Stimulated activated memory B cell treated with anti-CD40 and anti-IgM and Interleukin-4, amounts not matched to agents 10 μg/mL and 1 μg/mL and 100 μg/mL, for 72 hours (primary cell): Measurements from ENCODE around the gene POU5F2.

Experiments
- ATAC-seq: fragments of 150-1000 bp; cut with Tn5 transposase; 2 replicates; pipeline ENCODE4 v1.10.0; 2021
- H3K27ac Mint-ChIP-seq: one replicate; pipeline ENCODE4 v1.8.0; 2022; ENCODE audit warnings: mild to moderate bottlenecking, mixed read lengths
- H3K27me3 Mint-ChIP-seq: one replicate; pipeline ENCODE4 v1.8.0; 2022; ENCODE audit warnings: mixed read lengths
- H3K36me3 Mint-ChIP-seq: one replicate; pipeline ENCODE4 v1.8.0; 2022; ENCODE audit warnings: mixed read lengths
- H3K4me1 Mint-ChIP-seq: one replicate; pipeline ENCODE4 v1.8.0; 2022; ENCODE audit warnings: mixed read lengths
- H3K4me3 Mint-ChIP-seq: one replicate; pipeline ENCODE4 v1.8.0; 2022; ENCODE audit warnings: mild to moderate bottlenecking, moderate library complexity, mixed read lengths
- H3K9me3 Mint-ChIP-seq: one replicate; pipeline ENCODE4 v1.8.0; 2022; ENCODE audit warnings: mixed read lengths

POU5F2 gene

GRCh38 chr5:93741136-93741811 lies at the start of gene POU5F2:
POU5F2 (minus strand) TSS chr5:93741600; CDS start chr5:93741563, 37 bp downstream.
- H3K27ac Mint-ChIP-seq: no peak within 1 kb of the TSS
- no peaks in the 10 kb centered on the region for H3K27me3 Mint-ChIP-seq
- no peak within 1 kb of the TSS for H3K4me3 Mint-ChIP-seq
- peaks cover 20% of the 10 kb centered on the region for H3K4me1 Mint-ChIP-seq
- ATAC-seq: no peak
- peaks cover 9% of the 10 kb centered on the region for H3K9me3 Mint-ChIP-seq
- peaks cover 78% of the 10 kb centered on the region for H3K36me3 Mint-ChIP-seq

GRCh38 chr5:93790401-93790800 lies 49.0 kb upstream of the POU5F2 start:
- H3K9me3 Mint-ChIP-seq: no peaks in the 10 kb centered on the region

GRCh38 chr5:93789173-93790067 lies 48.0 kb upstream of the POU5F2 start:
- Mint-ChIP-seq H3K36me3 (peaks cover 11% of the 10 kb centered on the region), H3K27me3 (no peaks in the 10 kb centered on the region), H3K27ac (no peak overlapping the region), H3K9me3 (no peaks in the 10 kb centered on the region), H3K4me3 (no peak overlapping the region), H3K4me1 (no peaks in the 10 kb centered on the region)
- no peak for ATAC-seq

More at GRCh38 chr5:93790401-93790800, 49.0 kb upstream of the POU5F2 start:
- H3K36me3 Mint-ChIP-seq: peaks cover 20% of the 10 kb centered on the region
- ATAC-seq: no peak
- H3K4me1 Mint-ChIP-seq: no peaks in the 10 kb centered on the region
- no peak overlapping the region for H3K27ac Mint-ChIP-seq
- no peaks in the 10 kb centered on the region for H3K27me3 Mint-ChIP-seq
- no peak overlapping the region for H3K4me3 Mint-ChIP-seq

- Mint-ChIP-seq H3K4me1 (no peaks in the 10 kb centered on the region), H3K4me3 (no peak overlapping the region), H3K9me3 (no peaks in the 10 kb centered on the region), H3K36me3 (no peaks in the 10 kb centered on the region), H3K27me3 (no peaks in the 10 kb centered on the region), H3K27ac (no peak overlapping the region)
- no peak for ATAC-seq
Measured at GRCh38 chr5:93787598-93787997, 46.2 kb upstream of the POU5F2 start.

GRCh38 chr5:93785475-93785874 lies 44.1 kb upstream of the POU5F2 start:
- H3K36me3 Mint-ChIP-seq: peaks cover 18% of the 10 kb centered on the region
- no peaks in the 10 kb centered on the region for H3K4me1 Mint-ChIP-seq
- no peak overlapping the region for H3K4me3 Mint-ChIP-seq
- no peak for ATAC-seq
- H3K27ac Mint-ChIP-seq: no peak overlapping the region
- H3K9me3 Mint-ChIP-seq: no peaks in the 10 kb centered on the region
- H3K27me3 Mint-ChIP-seq: no peaks in the 10 kb centered on the region

- Mint-ChIP-seq H3K4me1 (no peaks in the 10 kb centered on the region), H3K9me3 (no peaks in the 10 kb centered on the region), H3K4me3 (no peak overlapping the region), H3K36me3 (peaks cover 18% of the 10 kb centered on the region), H3K27me3 (no peaks in the 10 kb centered on the region), H3K27ac (no peak overlapping the region)
- ATAC-seq: no peak
Measured at GRCh38 chr5:93782978-93783377, 41.6 kb upstream of the POU5F2 start.

- no peak for ATAC-seq
- Mint-ChIP-seq H3K4me3 (no peak overlapping the region), H3K9me3 (peaks cover 2% of the 10 kb centered on the region), H3K4me1 (no peaks in the 10 kb centered on the region), H3K27me3 (no peaks in the 10 kb centered on the region), H3K27ac (no peak overlapping the region), H3K36me3 (peaks cover 55% of the 10 kb centered on the region)
Measured at GRCh38 chr5:93777620-93778019, 36.2 kb upstream of the POU5F2 start.

- no peak for ATAC-seq
- no peaks in the 10 kb centered on the region for H3K27me3 Mint-ChIP-seq
- no peak overlapping the region for H3K27ac Mint-ChIP-seq
- peaks cover 9% of the 10 kb centered on the region for H3K4me1 Mint-ChIP-seq
- H3K9me3 Mint-ChIP-seq: peaks cover 17% of the 10 kb centered on the region
- H3K36me3 Mint-ChIP-seq: peaks cover 64% of the 10 kb centered on the region
- H3K4me3 Mint-ChIP-seq: no peak overlapping the region
Measured at GRCh38 chr5:93756372-93756771, 15.0 kb upstream of the POU5F2 start.

- peaks cover 14% of the 10 kb centered on the region for H3K9me3 Mint-ChIP-seq
- peaks cover 9% of the 10 kb centered on the region for H3K4me1 Mint-ChIP-seq
- no peak for ATAC-seq
- H3K4me3 Mint-ChIP-seq: no peak overlapping the region
- H3K27ac Mint-ChIP-seq: no peak overlapping the region
- peaks cover 57% of the 10 kb centered on the region for H3K36me3 Mint-ChIP-seq
- H3K27me3 Mint-ChIP-seq: no peaks in the 10 kb centered on the region
Measured at GRCh38 chr5:93755716-93756115, 14.3 kb upstream of the POU5F2 start.

GRCh38 chr5:93748875-93749397 lies 7.5 kb upstream of the POU5F2 start:
- ATAC-seq: no peak
- Mint-ChIP-seq H3K9me3 (no peaks in the 10 kb centered on the region), H3K27ac (no peak overlapping the region), H3K27me3 (no peaks in the 10 kb centered on the region), H3K4me1 (peaks cover 6% of the 10 kb centered on the region), H3K36me3 (peaks cover 12% of the 10 kb centered on the region), H3K4me3 (no peak overlapping the region)

GRCh38 chr5:93746406-93747056 lies 5.1 kb upstream of the POU5F2 start:
- no peak overlapping the region for H3K27ac Mint-ChIP-seq
- peaks cover 31% of the 10 kb centered on the region for H3K36me3 Mint-ChIP-seq
- H3K27me3 Mint-ChIP-seq: no peaks in the 10 kb centered on the region
- peaks cover 6% of the 10 kb centered on the region for H3K9me3 Mint-ChIP-seq
- H3K4me1 Mint-ChIP-seq: peaks cover 10% of the 10 kb centered on the region
- H3K4me3 Mint-ChIP-seq: no peak overlapping the region
- no peak for ATAC-seq

- H3K27me3 Mint-ChIP-seq: no peaks in the 10 kb centered on the region
- H3K4me1 Mint-ChIP-seq: peaks cover 15% of the 10 kb centered on the region
- no peak for ATAC-seq
- no peak overlapping the region for H3K4me3 Mint-ChIP-seq
- H3K36me3 Mint-ChIP-seq: peaks cover 50% of the 10 kb centered on the region
- no peak overlapping the region for H3K27ac Mint-ChIP-seq
- peaks cover 3% of the 10 kb centered on the region for H3K9me3 Mint-ChIP-seq
Measured at GRCh38 chr5:93736284-93736683, 5.1 kb downstream of the POU5F2 start.

- Mint-ChIP-seq H3K27me3 (no peaks in the 10 kb centered on the region), H3K4me3 (no peak overlapping the region), H3K27ac (no peak overlapping the region), H3K4me1 (peaks cover 10% of the 10 kb centered on the region), H3K36me3 (peaks cover 42% of the 10 kb centered on the region), H3K9me3 (peaks cover 3% of the 10 kb centered on the region)
- ATAC-seq: no peak
Measured at GRCh38 chr5:93735378-93735777, 6.0 kb downstream of the POU5F2 start.

GRCh38 chr5:93731987-93732386 lies 9.4 kb downstream of the POU5F2 start:
- Mint-ChIP-seq H3K4me1 (no peaks in the 10 kb centered on the region), H3K27ac (no peak overlapping the region), H3K9me3 (no peaks in the 10 kb centered on the region), H3K4me3 (no peak overlapping the region), H3K27me3 (no peaks in the 10 kb centered on the region), H3K36me3 (peaks cover 15% of the 10 kb centered on the region)
- no peak for ATAC-seq

- Mint-ChIP-seq H3K9me3 (no peaks in the 10 kb centered on the region), H3K4me3 (no peak overlapping the region), H3K4me1 (no peaks in the 10 kb centered on the region), H3K27ac (no peak overlapping the region), H3K36me3 (peaks cover 6% of the 10 kb centered on the region), H3K27me3 (no peaks in the 10 kb centered on the region)
- ATAC-seq: no peak
Measured at GRCh38 chr5:93726595-93726994, 14.8 kb downstream of the POU5F2 start.
